HG03342 (cell line): ENCODE data around the gene LZTFL1.

Experiments
- ATAC-seq: cut with Tn5 transposase; IDR thresholded peaks from one replicate; pipeline ENCODE4 v1.9.1; 2021; ENCODE audit warnings: mild to moderate bottlenecking, moderate library complexity; ENCODE audit not compliant: unreplicated experiment

Gene LZTFL1

GRCh38 chr3:45787551-45787950 is 54.4 kb downstream of the LZTFL1 start:
- ATAC-seq, result no peak

- no peak for ATAC-seq
These were observed 55.0 kb downstream of the LZTFL1 start for GRCh38 chr3:45786801-45787495.

GRCh38 chr3:45785605-45786150 is 56.2 kb downstream of the LZTFL1 start:
- ATAC-seq, result no peak

GRCh38 chr3:45783667-45784066 is 58.3 kb downstream of the LZTFL1 start:
- no peak for ATAC-seq

GRCh38 chr3:45782381-45782780 is 59.5 kb downstream of the LZTFL1 start:
- no peak for ATAC-seq

- no peak for ATAC-seq
These were observed 60.1 kb downstream of the LZTFL1 start for GRCh38 chr3:45781841-45782240.

GRCh38 chr3:45781271-45781670 is 60.6 kb downstream of the LZTFL1 start:
- ATAC-seq, result no peak

- ATAC-seq, result no peak
These were observed 61.9 kb downstream of the LZTFL1 start for GRCh38 chr3:45779746-45780735.

GRCh38 chr3:45778761-45779201 is 63.1 kb downstream of the LZTFL1 start:
- ATAC-seq, result no peak

GRCh38 chr3:45777746-45778386 is 64.1 kb downstream of the LZTFL1 start:
- ATAC-seq, result no peak

- ATAC-seq, result no peak
These were observed 64.7 kb downstream of the LZTFL1 start for GRCh38 chr3:45777111-45777745.

- ATAC-seq, result no peak
These were observed 65.3 kb downstream of the LZTFL1 start for GRCh38 chr3:45776611-45777010.

GRCh38 chr3:45776301-45776595 is 65.7 kb downstream of the LZTFL1 start:
- ATAC-seq, result no peak

GRCh38 chr3:45775571-45776300 is 66.2 kb downstream of the LZTFL1 start:
- ATAC-seq, result no peak

GRCh38 chr3:45774581-45775521 is 67.1 kb downstream of the LZTFL1 start:
- ATAC-seq, result no peak

- no peak for ATAC-seq
These were observed 68.0 kb downstream of the LZTFL1 start for GRCh38 chr3:45773714-45774449.
